CD4-positive, CD25-positive, alpha-beta regulatory T cell (primary cell): ENCODE measurements around the gene KBTBD6. TPM values are rescaled to one million over a fixed set of nuclear protein-coding genes. Genes with fewer than 3 reads are reported as not detected.
"Not testable (repeated sequence)": the region's sequence is repeated elsewhere in the genome, so short reads cannot be mapped to it uniquely, and the experiment has no call there.

ENCODE experiments used
- ATAC-seq, 2 donors: fragments of 150-1000 bp; cut with Tn5 transposase; one replicate each; pipeline ENCODE4 v1.10.0; 2021; ENCODE audit warnings: low read depth in 2 of 2, moderate number of reproducible peaks in 2 of 2, moderate library complexity in 1 of 2
- DNase-seq, 3 donors: peaks; one replicate each; pipeline versions ENCODE4 v3.0.0 to v3.0.0-alpha.2; 2012 to 2022; ENCODE audit warnings: mixed read lengths in 1 of 3
- H3K27ac ChIP-seq: one replicate; pipeline ENCODE4 v1.7.0; 2013; ENCODE audit warnings: mild to moderate bottlenecking, low read length; ENCODE audit not compliant: insufficient read depth, poor library complexity, severe bottlenecking
- H3K27me3 ChIP-seq: one replicate; pipeline ENCODE4 v1.7.0; 2013; ENCODE audit warnings: low read length; ENCODE audit not compliant: control insufficient read depth, insufficient read depth
- H3K36me3 ChIP-seq: one replicate; pipeline ENCODE4 v1.7.0; 2013; ENCODE audit warnings: mild to moderate bottlenecking, low read length, moderate library complexity; ENCODE audit not compliant: control insufficient read depth, insufficient read depth
- H3K4me1 ChIP-seq: 2 replicates; pipeline ENCODE4 v1.7.0; 2013; ENCODE audit warnings: mild to moderate bottlenecking, low read length; ENCODE audit not compliant: insufficient read depth, control insufficient read depth, poor library complexity, severe bottlenecking
- H3K4me3 ChIP-seq: one replicate; pipeline ENCODE4 v1.7.0; 2013; ENCODE audit warnings: low read depth, mild to moderate bottlenecking, low read length, moderate library complexity
- H3K9me3 ChIP-seq, 2 experiments: 1 replicate in 1 of 2; 2 replicates in 1 of 2; pipeline ENCODE4 v1.7.0; 2013; ENCODE audit warnings: low read length in 2 of 2, mild to moderate bottlenecking in 1 of 2, moderate library complexity in 1 of 2; ENCODE audit not compliant: control insufficient read depth in 2 of 2
- H3K27ac Mint-ChIP-seq, 3 donors: one replicate each; pipeline ENCODE4 v1.8.0; 2020 to 2022; ENCODE audit warnings: mild to moderate bottlenecking in 3 of 3, mixed read lengths in 3 of 3, moderate library complexity in 2 of 3
- H3K27me3 Mint-ChIP-seq: one replicate; pipeline ENCODE4 v1.8.0; 2022; ENCODE audit warnings: mild to moderate bottlenecking, mixed read lengths
- H3K36me3 Mint-ChIP-seq: one replicate; pipeline ENCODE4 v1.8.0; 2020; ENCODE audit warnings: mixed read lengths
- H3K4me1 Mint-ChIP-seq, 4 donors: one replicate each; pipeline ENCODE4 v1.8.0; 2020 to 2022; ENCODE audit warnings: mixed read lengths in 4 of 4, mild to moderate bottlenecking in 1 of 4
- H3K4me3 Mint-ChIP-seq, 4 donors: one replicate each; pipeline ENCODE4 v1.8.0; 2020 to 2022; ENCODE audit warnings: mild to moderate bottlenecking in 4 of 4, mixed read lengths in 4 of 4, moderate library complexity in 3 of 4
- H3K9me3 Mint-ChIP-seq, 7 donors: one replicate each; pipeline ENCODE4 v1.8.0; 2020 to 2022; ENCODE audit warnings: mixed read lengths in 7 of 7, mild to moderate bottlenecking in 3 of 7, moderate library complexity in 2 of 7
- polyA plus RNA-seq, 4 donors: library from polyadenylated mRNA; unstranded; fragments of 300-500 nt; fragmentation: Illumina TruSeq; gene quantifications; one replicate each; pipeline ENCODE4 v1.2.3, GENCODE V29; 2021
- total RNA-seq: library from RNA; stranded (reverse); gene quantifications from one replicate; pipeline ENCODE4 v1.2.3, GENCODE V29; 2022

KBTBD6 gene
- total and polyA plus RNA-seq, 5 donors from 2014 or later = 1.8 to 4.1 (median 3.8) TPM

- peaks cover 0 to 3% (median 0%) of the 10 kb centered on the region in 7 donors for H3K9me3 Mint-ChIP-seq
- no peaks in the 10 kb centered on the region for H3K4me1 Mint-ChIP-seq
- Histone ChIP-seq H3K4me3 (no peak overlapping the region), H3K36me3 (no peaks in the 10 kb centered on the region), H3K9me3 (no peaks in the 10 kb centered on the region), H3K4me1 (no peaks in the 10 kb centered on the region), H3K27me3 (no peaks in the 10 kb centered on the region), H3K27ac (no peak overlapping the region)
- no peak overlapping the region for H3K4me3 Mint-ChIP-seq
- ATAC-seq (no peak), DNase-seq (no peak)
- no peak overlapping the region for H3K27ac Mint-ChIP-seq
- no peaks in the 10 kb centered on the region for H3K27me3 Mint-ChIP-seq
- no peaks in the 10 kb centered on the region for H3K36me3 Mint-ChIP-seq
These were observed 25.0 kb downstream of the KBTBD6 start for GRCh38 chr13:41107584-41108014.

GRCh38 chr13:41107104-41107571 lies 25.5 kb downstream of the KBTBD6 start:
- H3K27ac ChIP-seq = no peak overlapping the region
- H3K4me3 Mint-ChIP-seq = no peak overlapping the region
- no peaks in the 10 kb centered on the region for H3K27me3 ChIP-seq
- no peak overlapping the region for H3K27ac Mint-ChIP-seq
- no peaks in the 10 kb centered on the region for H3K36me3 Mint-ChIP-seq
- no peaks in the 10 kb centered on the region for H3K4me1 ChIP-seq
- no peaks in the 10 kb centered on the region for H3K4me1 Mint-ChIP-seq
- peaks cover 0 to 3% (median 0%) of the 10 kb centered on the region in 7 donors for H3K9me3 Mint-ChIP-seq
- H3K27me3 Mint-ChIP-seq = no peaks in the 10 kb centered on the region
- DNase-seq = no peak
- no peak for ATAC-seq
- no peaks in the 10 kb centered on the region for H3K36me3 ChIP-seq
- H3K4me3 ChIP-seq = no peak overlapping the region
- no peaks in the 10 kb centered on the region for H3K9me3 ChIP-seq

GRCh38 chr13:41099986-41100385 lies 32.6 kb downstream of the KBTBD6 start:
- Mint-ChIP-seq H3K27me3 (peaks cover 4% of the 10 kb centered on the region), H3K27ac (no peak overlapping the region), H3K9me3 (peaks cover 0 to 3% (median 0%) of the 10 kb centered on the region in 7 donors), H3K4me1 (peaks cover 0 to 4% (median 0%) of the 10 kb centered on the region in 4 donors), H3K36me3 (no peaks in the 10 kb centered on the region), H3K4me3 (no peak overlapping the region)
- no peaks in the 10 kb centered on the region for H3K9me3 ChIP-seq
- no peak overlapping the region for H3K27ac ChIP-seq
- H3K27me3 ChIP-seq = peaks cover 3% of the 10 kb centered on the region
- DNase-seq (no peak), ATAC-seq (no peak)
- no peaks in the 10 kb centered on the region for H3K4me1 ChIP-seq
- no peaks in the 10 kb centered on the region for H3K36me3 ChIP-seq
- no peak overlapping the region for H3K4me3 ChIP-seq

- no peaks in the 10 kb centered on the region for H3K36me3 Mint-ChIP-seq
- no peak for DNase-seq
- no peak for ATAC-seq
- peaks cover 0 to 3% (median 0%) of the 10 kb centered on the region in 7 donors for H3K9me3 Mint-ChIP-seq
- H3K9me3 ChIP-seq = no peaks in the 10 kb centered on the region
- peaks cover 0 to 4% (median 0%) of the 10 kb centered on the region in 4 donors for H3K4me1 Mint-ChIP-seq
- no peak overlapping the region for H3K4me3 ChIP-seq
- H3K27me3 ChIP-seq = peaks cover 3% of the 10 kb centered on the region
- no peaks in the 10 kb centered on the region for H3K4me1 ChIP-seq
- no peaks in the 10 kb centered on the region for H3K36me3 ChIP-seq
- peaks cover 4% of the 10 kb centered on the region for H3K27me3 Mint-ChIP-seq
- no peak overlapping the region for H3K27ac Mint-ChIP-seq
- no peak overlapping the region for H3K4me3 Mint-ChIP-seq
- no peak overlapping the region for H3K27ac ChIP-seq
These were observed 33.8 kb downstream of the KBTBD6 start for GRCh38 chr13:41098761-41099160.

- H3K27ac Mint-ChIP-seq = peak overlapping the region in 1 of 3 donors; percentile 40
- not testable (repeated sequence) for H3K27ac ChIP-seq, H3K4me1 ChIP-seq, H3K36me3 ChIP-seq, DNase-seq, H3K9me3 Mint-ChIP-seq, ATAC-seq, H3K27me3 ChIP-seq, H3K9me3 ChIP-seq, H3K4me3 ChIP-seq, H3K4me3 Mint-ChIP-seq, H3K36me3 Mint-ChIP-seq, H3K4me1 Mint-ChIP-seq, H3K27me3 Mint-ChIP-seq
These were observed 36.9 kb downstream of the KBTBD6 start for GRCh38 chr13:41095681-41096080.

GRCh38 chr13:41085961-41086585 lies 46.5 kb downstream of the KBTBD6 start:
- DNase-seq (peak in 1 of 3 donors; percentile 15), ATAC-seq (no peak)
- Mint-ChIP-seq H3K4me1 (peaks cover 4 to 18% (median 10%) of the 10 kb centered on the region in 4 donors), H3K9me3 (peaks cover 0 to 3% (median 2%) of the 10 kb centered on the region in 7 donors), H3K27ac (peak overlapping the region in 2 of 3 donors; percentile 38 to 68), H3K27me3 (no peaks in the 10 kb centered on the region), H3K36me3 (peaks cover 21% of the 10 kb centered on the region), H3K4me3 (no peak overlapping the region)
- no peaks in the 10 kb centered on the region for H3K9me3 ChIP-seq
- H3K27me3 ChIP-seq = no peaks in the 10 kb centered on the region
- H3K4me1 ChIP-seq = no peaks in the 10 kb centered on the region
- peaks cover 21% of the 10 kb centered on the region for H3K36me3 ChIP-seq
- H3K4me3 ChIP-seq = no peak overlapping the region
- no peak overlapping the region for H3K27ac ChIP-seq

- no peak overlapping the region for H3K27ac ChIP-seq
- H3K27me3 ChIP-seq = no peaks in the 10 kb centered on the region
- ATAC-seq (no peak), DNase-seq (no peak)
- peaks cover 0 to 2% (median 0%) of the 10 kb centered on the region in 7 donors for H3K9me3 Mint-ChIP-seq
- no peak overlapping the region for H3K4me3 Mint-ChIP-seq
- no peaks in the 10 kb centered on the region for H3K27me3 Mint-ChIP-seq
- H3K4me1 Mint-ChIP-seq = peaks cover 0 to 10% (median 1%) of the 10 kb centered on the region in 4 donors
- no peak overlapping the region for H3K4me3 ChIP-seq
- H3K27ac Mint-ChIP-seq = no peak overlapping the region
- no peaks in the 10 kb centered on the region for H3K9me3 ChIP-seq
- H3K4me1 ChIP-seq = no peaks in the 10 kb centered on the region
- H3K36me3 ChIP-seq = peaks cover 38% of the 10 kb centered on the region
- peaks cover 47% of the 10 kb centered on the region for H3K36me3 Mint-ChIP-seq
These were observed 52.9 kb downstream of the KBTBD6 start for GRCh38 chr13:41079725-41080124.
